ENCODE data around the gene TRPC4AP. TPM values are rescaled to one million over a fixed set of nuclear protein-coding genes. Genes with fewer than 3 reads are reported as not detected.

TRPC4AP gene
- total and polyA plus RNA-seq, 10 of the 15 experiments (the other 5 are each of a cell fraction or from before 2014, with no cell fraction given) = 1.1 to 61.7 (median 41.2) TPM

- no peaks in the 10 kb centered on the region for H3K9me3 ChIP-seq (replicated peaks; ENCODE audit: control insufficient read depth, insufficient read depth, low read length)
- SMC1A ChIA-PET (ENCODE audit: uncharacterized antibody, unreplicated experiment) = interaction anchor here (0.5 to 1.1 kb wide), 2 partner anchors 55 to 97 kb away, joined by 3 read pairs; no protein-coding TSS in a partner anchor
- WGBS (ENCODE audit: insufficient coverage, insufficient replicate concordance, low lambda C conversion rate, missing lambda C conversion rate) = 98% methylated on average over 25 of the region's 25 CpGs
- in situ Hi-C loops (cut with MboI) = no loop called here
- POLR2A ChIA-PET = no interaction called here
- no peak for TF ChIP-seq NRF1 (conservative IDR thresholded peaks at IDR 0.05; ENCODE audit: low read depth, low read length)
- TF ChIP-seq TAF1 (IDR thresholded peaks at IDR 0.05; ENCODE audit: borderline replicate concordance, low read depth, low read length) = no peak
- no peak for TF ChIP-seq RUNX3 (IDR thresholded peaks at IDR 0.05; ENCODE audit: low read length)
- no peak for TF ChIP-seq POLR2AphosphoS2 (IDR thresholded peaks at IDR 0.05; ENCODE audit: low read depth, low read length)
- no peak for TF ChIP-seq ZNF384 (IDR thresholded peaks at IDR 0.05; ENCODE audit: borderline replicate concordance, low read depth, low read length)
- no peak for TF ChIP-seq ATF2 (IDR thresholded peaks at IDR 0.05; ENCODE audit: low read length)
- no peak for TF ChIP-seq HDAC6 (IDR thresholded peaks at IDR 0.05; ENCODE audit: unreplicated experiment)
- no peak for TF ChIP-seq SMAD5 (IDR thresholded peaks at IDR 0.05; ENCODE audit: low read depth)
- no peak for TF ChIP-seq ZNF622 (IDR thresholded peaks at IDR 0.05)
- no peak for TF ChIP-seq PAX8 (IDR thresholded peaks at IDR 0.05)
- TF ChIP-seq, protein P1, sequence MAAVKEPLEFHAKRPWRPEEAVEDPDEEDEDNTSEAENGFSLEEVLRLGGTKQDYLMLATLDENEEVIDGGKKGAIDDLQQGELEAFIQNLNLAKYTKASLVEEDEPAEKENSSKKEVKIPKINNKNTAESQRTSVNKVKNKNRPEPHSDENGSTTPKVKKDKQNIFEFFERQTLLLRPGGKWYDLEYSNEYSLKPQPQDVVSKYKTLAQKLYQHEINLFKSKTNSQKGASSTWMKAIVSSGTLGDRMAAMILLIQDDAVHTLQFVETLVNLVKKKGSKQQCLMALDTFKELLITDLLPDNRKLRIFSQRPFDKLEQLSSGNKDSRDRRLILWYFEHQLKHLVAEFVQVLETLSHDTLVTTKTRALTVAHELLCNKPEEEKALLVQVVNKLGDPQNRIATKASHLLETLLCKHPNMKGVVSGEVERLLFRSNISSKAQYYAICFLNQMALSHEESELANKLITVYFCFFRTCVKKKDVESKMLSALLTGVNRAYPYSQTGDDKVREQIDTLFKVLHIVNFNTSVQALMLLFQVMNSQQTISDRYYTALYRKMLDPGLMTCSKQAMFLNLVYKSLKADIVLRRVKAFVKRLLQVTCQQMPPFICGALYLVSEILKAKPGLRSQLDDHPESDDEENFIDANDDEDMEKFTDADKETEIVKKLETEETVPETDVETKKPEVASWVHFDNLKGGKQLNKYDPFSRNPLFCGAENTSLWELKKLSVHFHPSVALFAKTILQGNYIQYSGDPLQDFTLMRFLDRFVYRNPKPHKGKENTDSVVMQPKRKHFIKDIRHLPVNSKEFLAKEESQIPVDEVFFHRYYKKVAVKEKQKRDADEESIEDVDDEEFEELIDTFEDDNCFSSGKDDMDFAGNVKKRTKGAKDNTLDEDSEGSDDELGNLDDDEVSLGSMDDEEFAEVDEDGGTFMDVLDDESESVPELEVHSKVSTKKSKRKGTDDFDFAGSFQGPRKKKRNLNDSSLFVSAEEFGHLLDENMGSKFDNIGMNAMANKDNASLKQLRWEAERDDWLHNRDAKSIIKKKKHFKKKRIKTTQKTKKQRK (IDR thresholded peaks at IDR 0.05; ENCODE audit: low read depth, low read length) = no peak
- TF ChIP-seq EGR1 (IDR thresholded peaks at IDR 0.05; ENCODE audit: borderline replicate concordance in 1 of 2, low read depth in 2 of 2, low read length in 2 of 2) = no peak
- no peak for FAIRE-seq
- no peak overlapping the region for H3K27ac ChIP-seq (ENCODE audit: control insufficient read depth, insufficient read depth)
- CTCF ChIA-PET = interaction anchor here (0.6 kb wide), 1 partner anchor 85 kb away, joined by 5 read pairs; no protein-coding TSS in a partner anchor
- peaks cover 3 to 32% of the 10 kb centered on the region in 2 experiments; a peak in 3 of 4 replicates for H3K36me3 ChIP-seq (ENCODE audit: control insufficient read depth in 2 of 2, insufficient read depth in 2 of 2, low read length in 1 of 2)
- H2AFZ ChIP-seq (ENCODE audit: control insufficient read depth, low read depth, low read length) = no peak overlapping the region
- RAD21 ChIA-PET (ENCODE audit: unreplicated experiment) = no interaction called here
- ATAC-seq = no peak
- H3K4me3 ChIP-seq = no peak overlapping the region
- intact Hi-C loops (cut with micrococcal nuclease; ENCODE audit: unreplicated experiment) = no loop called here
- H3K9ac ChIP-seq (ENCODE audit: control insufficient read depth, insufficient read depth, low read length) = no peak overlapping the region
- no TSS peak for BruUV-seq (replicated peaks)
- H3K4me1 ChIP-seq (ENCODE audit: control insufficient read depth, insufficient read depth, low read length) = no peaks in the 10 kb centered on the region
- no peak overlapping the region for H3K4me2 ChIP-seq (ENCODE audit: control insufficient read depth, insufficient read depth)
- no peaks in the 10 kb centered on the region for H3K27me3 ChIP-seq (replicated peaks in 1 of 2; ENCODE audit: control insufficient read depth in 2 of 2, insufficient read depth in 2 of 2, low read length in 1 of 2)
- no peaks in the 10 kb centered on the region for H4K20me1 ChIP-seq (ENCODE audit: control insufficient read depth, insufficient read depth)
- no peaks in the 10 kb centered on the region for H3K79me2 ChIP-seq (ENCODE audit: control insufficient read depth, insufficient read depth, low read length)
- no peak for DNase-seq (ENCODE audit: low read depth, low spot score)
Measured at GRCh38 chr20:34999021-34999451, 93.6 kb downstream of the TRPC4AP start.

All from GM12878 (cell line).